Measurements from ENCODE around the gene VENTX. TPM values are rescaled to one million over a fixed set of nuclear protein-coding genes. Genes with fewer than 3 reads are reported as not detected.

VENTX gene
- total and polyA plus RNA-seq, 2 of the 4 experiments (the other 2 are of a cell fraction) = not detected

GRCh38 chr10:133270773-133271297 is 33.2 kb downstream of the VENTX start:
- dilution Hi-C loops (cut with HindIII; ENCODE audit: low sequenced_read_pairs, unreplicated experiment) = no loop called here
- ChIA-PET POLR2A (ENCODE audit: unreplicated experiment) (no interaction called here), CTCF (no interaction called here)
- BruUV-seq (replicated peaks) = no TSS peak
- Histone ChIP-seq H3K4me3 (ENCODE audit: insufficient read depth, low read depth, low read length) (no peak overlapping the region), H3K23ac (ENCODE audit: low read depth, low read length) (no peak overlapping the region), H3K4me2 (ENCODE audit: low read depth, low read length) (no peak overlapping the region), H2AFZ (replicated peaks; ENCODE audit: low read length, poor library complexity) (no peak overlapping the region), H3K14ac (replicated peaks; ENCODE audit: low read depth, low read length) (no peak overlapping the region), H2BK20ac (ENCODE audit: low read depth, low read length) (no peak overlapping the region), H2BK15ac (ENCODE audit: low read depth, low read length) (no peak overlapping the region), H3K18ac (ENCODE audit: low read depth, low read length) (no peak overlapping the region), H4K8ac (ENCODE audit: low read depth in 2 of 2, low read length in 2 of 2) (no peak overlapping the region), H2AK9ac (replicated peaks; ENCODE audit: low read depth, low read length, poor library complexity) (no peak overlapping the region), H3K79me1 (ENCODE audit: low read depth in 1 of 2, low read length in 2 of 2) (no peaks in the 10 kb centered on the region), H3K4ac (ENCODE audit: low read depth, low read length) (no peak overlapping the region), H4K91ac (ENCODE audit: insufficient read depth, low read depth, low read length) (no peak overlapping the region), H3K36me3 (ENCODE audit: control insufficient read depth, insufficient read depth, low read length) (peaks cover 4% of the 10 kb centered on the region; the same call in 1 of the 2 replicates), H4K5ac (ENCODE audit: low read depth, low read length) (no peak overlapping the region), H2AK5ac (ENCODE audit: low read depth, low read length) (no peak overlapping the region), H3K56ac (ENCODE audit: extremely low read depth, insufficient read depth, low read length) (no peak overlapping the region), H3K9me3 (ENCODE audit: control insufficient read depth, insufficient read depth, low read length) (no peaks in the 10 kb centered on the region), H3K27ac (ENCODE audit: insufficient read depth, low read length) (no peak overlapping the region), H2BK120ac (ENCODE audit: low read depth, low read length) (no peak overlapping the region), H3K9me1 (ENCODE audit: insufficient read depth, low read length) (no peaks in the 10 kb centered on the region), H4K20me1 (ENCODE audit: insufficient read depth, low read length) (no peaks in the 10 kb centered on the region), H2BK5ac (ENCODE audit: low read depth, low read length, poor library complexity, severe bottlenecking) (no peak overlapping the region), H3K27me3 (ENCODE audit: control insufficient read depth, insufficient read depth, low read length) (peaks cover 1% of the 10 kb centered on the region; the same call in 1 of the 2 replicates), H3K9ac (ENCODE audit: low read depth, low read length) (no peak overlapping the region), H3K4me1 (ENCODE audit: control insufficient read depth, insufficient read depth, low read length) (no peaks in the 10 kb centered on the region)
- WGBS, 2 experiments (ENCODE audit: extremely low coverage in 2 of 2, insufficient read length in 1 of 2) = 88% methylated on average over 12 of the region's 19 CpGs; no CpG with 5 or more reads in 1 of the 2 experiments
- TF ChIP-seq RAD21 (IDR thresholded peaks at IDR 0.05; ENCODE audit: low read length) (no peak), RCOR1 (IDR thresholded peaks at IDR 0.05; ENCODE audit: insufficient replicate concordance, low read length) (no peak), CHD1 (IDR thresholded peaks at IDR 0.05; ENCODE audit: low read depth, low read length) (no peak), ELK1 (IDR thresholded peaks at IDR 0.05; ENCODE audit: borderline replicate concordance, low read depth, low read length) (no peak), MAFK (IDR thresholded peaks at IDR 0.05; ENCODE audit: low read depth, low read length) (no peak), MXI1 (IDR thresholded peaks at IDR 0.05; ENCODE audit: borderline replicate concordance, low read depth, low read length) (no peak), NFE2L2 (IDR thresholded peaks at IDR 0.05; ENCODE audit: low read depth, low read length) (no peak), RFX5 (IDR thresholded peaks at IDR 0.05; ENCODE audit: low read depth, low read length) (no peak), SMC3 (IDR thresholded peaks at IDR 0.05; ENCODE audit: low read depth, low read length) (no peak), CEBPB (IDR thresholded peaks at IDR 0.05; ENCODE audit: low read depth, low read length) (no peak), MAZ (IDR thresholded peaks at IDR 0.05; ENCODE audit: borderline replicate concordance, low read depth, low read length) (no peak), FOS (IDR thresholded peaks at IDR 0.05; ENCODE audit: low read depth, low read length) (no peak), BHLHE40 (IDR thresholded peaks at IDR 0.05; ENCODE audit: low read depth, low read length) (no peak), POLR2A (IDR thresholded peaks at IDR 0.05; ENCODE audit: low read depth, low read length) (no peak), USF2 (IDR thresholded peaks at IDR 0.05; ENCODE audit: low read depth, low read length) (no peak)
- TF ChIP-seq, protein P1, sequence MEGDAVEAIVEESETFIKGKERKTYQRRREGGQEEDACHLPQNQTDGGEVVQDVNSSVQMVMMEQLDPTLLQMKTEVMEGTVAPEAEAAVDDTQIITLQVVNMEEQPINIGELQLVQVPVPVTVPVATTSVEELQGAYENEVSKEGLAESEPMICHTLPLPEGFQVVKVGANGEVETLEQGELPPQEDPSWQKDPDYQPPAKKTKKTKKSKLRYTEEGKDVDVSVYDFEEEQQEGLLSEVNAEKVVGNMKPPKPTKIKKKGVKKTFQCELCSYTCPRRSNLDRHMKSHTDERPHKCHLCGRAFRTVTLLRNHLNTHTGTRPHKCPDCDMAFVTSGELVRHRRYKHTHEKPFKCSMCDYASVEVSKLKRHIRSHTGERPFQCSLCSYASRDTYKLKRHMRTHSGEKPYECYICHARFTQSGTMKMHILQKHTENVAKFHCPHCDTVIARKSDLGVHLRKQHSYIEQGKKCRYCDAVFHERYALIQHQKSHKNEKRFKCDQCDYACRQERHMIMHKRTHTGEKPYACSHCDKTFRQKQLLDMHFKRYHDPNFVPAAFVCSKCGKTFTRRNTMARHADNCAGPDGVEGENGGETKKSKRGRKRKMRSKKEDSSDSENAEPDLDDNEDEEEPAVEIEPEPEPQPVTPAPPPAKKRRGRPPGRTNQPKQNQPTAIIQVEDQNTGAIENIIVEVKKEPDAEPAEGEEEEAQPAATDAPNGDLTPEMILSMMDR (conservative IDR thresholded peaks at IDR 0.05; ENCODE audit: low read depth, low read length) = no peak
- in situ Hi-C loops (cut with MboI; ENCODE audit: low sequenced_read_pairs) = loop anchor here (25.0 kb wide), 1 partner anchor 609 kb away; no protein-coding TSS in a partner anchor
- intact Hi-C loops (cut with micrococcal nuclease) = no loop called here
- DNase-seq = no peak
- ATAC-seq (ENCODE audit: low read depth) = no peak
